Adrenal gland (tissue), 12 donors: ENCODE data around the gene ACVR1. TPM values are rescaled to one million over a fixed set of nuclear protein-coding genes. Genes with fewer than 3 reads are reported as not detected.
A peak's percentile ranks its signal among the peaks of the same experiment; 100 is the strongest.

Source experiments
- DNase-seq, 7 donors: peaks; one replicate each; pipeline ENCODE4 v3.0.0-alpha.2; 2019 to 2020
- H3K27ac ChIP-seq, 5 donors: fragments of 200-600 bp; sonication (generic) in 4 of 5; 1 replicate in 3 of 5; 2 replicates in 2 of 5; pipeline versions ENCODE4 v1.5.1 to v1.8.0; 2016 to 2020; ENCODE audit warnings: mild to moderate bottlenecking in 1 of 5
- H3K27me3 ChIP-seq: fragments of 200-600 bp; 2 replicates; pipeline ENCODE4 v1.8.0; 2021
- H3K36me3 ChIP-seq, 2 donors: fragments of 200-600 bp; replicated peaks in 1 of 2; 1 replicate in 1 of 2; 2 replicates in 1 of 2; pipeline versions ENCODE4 v1.5.1 to v1.8.0; 2018 to 2022
- H3K4me1 ChIP-seq, 2 donors: fragments of 200-600 bp; replicated peaks in 1 of 2; 1 replicate in 1 of 2; 2 replicates in 1 of 2; pipeline versions ENCODE4 v1.5.1 to v1.8.0; 2018 to 2021
- H3K4me3 ChIP-seq, 4 donors: fragments of 200-600 bp; sonication (generic) in 3 of 4; one replicate each; pipeline ENCODE4 v1.5.1; 2016 to 2018
- H3K9me3 ChIP-seq, 3 donors: fragments of 200-600 bp; sonication (generic) in 1 of 3; replicated peaks in 1 of 3; 1 replicate in 2 of 3; 2 replicates in 1 of 3; pipeline versions ENCODE4 v1.5.1 to v1.8.0; 2016 to 2021
- CTCF ChIP-seq, 6 experiments: fragments of 450-650 bp in 4 of 6; fragments of 200-600 bp in 2 of 6; sonication (generic) in 1 of 6; IDR thresholded peaks; 1 replicate in 5 of 6; 2 replicates in 1 of 6; pipeline versions ENCODE4 v1.5.1 to v1.8.0; 2016 to 2021; ENCODE audit warnings: antibody characterized with exemption in 6 of 6, mild to moderate bottlenecking in 2 of 6, moderate library complexity in 1 of 6
- POLR2A ChIP-seq, 2 donors: fragments of 450-650 bp; IDR thresholded peaks; one replicate each; pipeline ENCODE4 v1.6.1; 2017; ENCODE audit warnings: antibody characterized with exemption in 2 of 2, mild to moderate bottlenecking in 2 of 2, moderate library complexity in 1 of 2
- WGBS, 4 donors: extraction: QIAGEN DNeasy Blood & Tissue Kit in 2 of 4; methylation state at CpG; one replicate each; pipeline versions ENCODE4 v1.1.5 to v1.1.7; 2013 to 2017; 5-methylcytosine and 5-hydroxymethylcytosine counted together
- intact Hi-C, 2 donors: fragments of 100-400 bp; cut with DNase I; formaldehyde crosslinking; loops; one replicate each; pipeline versions ENCODE4 v1.14.1 to v1.15.0; 2022 to 2023
- polyA plus RNA-seq, 3 donors: library from polyadenylated mRNA; stranded (reverse); fragments of 200-250 nt in 2 of 3; fragments of 350-450 nt in 1 of 3; fragmentation: Illumina TruSeq in 1 of 3; extraction: RNeasy Lipid Tissue Mini Kit (QIAGEN cat#74804) in 1 of 3; gene quantifications; one replicate each; pipeline ENCODE4 v1.2.3, GENCODE V29; 2013 to 2014
- total RNA-seq, 9 donors: library from RNA; depleted of rRNA in 4 of 9; stranded (reverse); fragments of >200 nt in 4 of 9; fragments of 120-200 nt in 1 of 9; fragmentation: NEBNext Ultra II Directional in 1 of 9; extraction: Animal tissue kit (Norgen Biotek cat#: 25700) in 1 of 9; gene quantifications; one replicate each; pipeline versions ENCODE4 v1.1.0 to v1.2.4, GENCODE V29; 2013 to 2023
- donor health status: healthy with polysubstance abuse.
- donor health status: Bipolar disorder and iron deficiency.
- donor health status: DM: yes; HTN: yes; CAD: no.
- donor health status: DM: no; HTN: no; CAD: no.
- donor health status: DM: no; HTN: no; CAD: no.
- donor health status: DM: yes; HTN: yes; CAD: no.

The ACVR1 gene
- total and polyA plus RNA-seq, 12 donors, result 4.6 to 25.0 (median 16.0) TPM

- no peak for TF ChIP-seq CTCF (IDR thresholded peaks at IDR 0.05)
- no peak overlapping the region for H3K4me3 ChIP-seq
- no peak overlapping the region for H3K27ac ChIP-seq
- WGBS, 4 donors, result 66 to 92% (median 75%) methylated on average over 2 of the region's 2 CpGs
- H3K36me3 ChIP-seq, result no peaks in the 10 kb centered on the region
- intact Hi-C loops, result no loop called here
- DNase-seq, result no peak
- peaks cover 6 to 7% of the 10 kb centered on the region in 2 donors for H3K4me1 ChIP-seq
- no peaks in the 10 kb centered on the region for H3K27me3 ChIP-seq
- no peaks in the 10 kb centered on the region for H3K9me3 ChIP-seq
Observed at GRCh38 chr2:157900684-157901083, 24.6 kb upstream of the ACVR1 start.

GRCh38 chr2:157900203-157900602 lies 24.1 kb upstream of the ACVR1 start:
- intact Hi-C loops, result no loop called here
- Histone ChIP-seq H3K9me3 (no peaks in the 10 kb centered on the region), H3K27ac (no peak overlapping the region), H3K4me1 (peaks cover 6 to 7% of the 10 kb centered on the region in 2 donors), H3K4me3 (no peak overlapping the region), H3K36me3 (no peaks in the 10 kb centered on the region), H3K27me3 (no peaks in the 10 kb centered on the region)
- no peak for DNase-seq
- no peak for TF ChIP-seq POLR2A (IDR thresholded peaks at IDR 0.05)
- TF ChIP-seq CTCF (IDR thresholded peaks at IDR 0.05), result no peak
- WGBS, 4 donors, result 95 to 100% (median 96%) methylated on average over 2 of the region's 2 CpGs

- Histone ChIP-seq H3K36me3 (no peaks in the 10 kb centered on the region), H3K4me1 (peaks cover 6 to 7% of the 10 kb centered on the region in 2 donors), H3K27ac (no peak overlapping the region), H3K4me3 (no peak overlapping the region), H3K9me3 (no peaks in the 10 kb centered on the region), H3K27me3 (no peaks in the 10 kb centered on the region)
- 84 to 88% (median 88%) methylated on average over 7 of the region's 7 CpGs for WGBS, 4 donors
- intact Hi-C loops, result no loop called here
- no peak for DNase-seq
- no peak for TF ChIP-seq POLR2A (IDR thresholded peaks at IDR 0.05)
- no peak for TF ChIP-seq CTCF (IDR thresholded peaks at IDR 0.05)
Observed at GRCh38 chr2:157899125-157899839, 23.2 kb upstream of the ACVR1 start.

GRCh38 chr2:157898591-157898996 lies 22.5 kb upstream of the ACVR1 start:
- DNase-seq, result peak; percentile 31 to 77 (median 65)
- Histone ChIP-seq H3K36me3 (no peaks in the 10 kb centered on the region), H3K27me3 (no peaks in the 10 kb centered on the region), H3K4me1 (peaks cover 6 to 7% of the 10 kb centered on the region in 2 donors), H3K9me3 (no peaks in the 10 kb centered on the region), H3K4me3 (no peak overlapping the region), H3K27ac (no peak overlapping the region)
- no peak for TF ChIP-seq POLR2A (IDR thresholded peaks at IDR 0.05)
- no peak for TF ChIP-seq CTCF (IDR thresholded peaks at IDR 0.05)
- WGBS, 4 donors, result 30 to 41% (median 35%) methylated on average over 2 of the region's 2 CpGs
- intact Hi-C loops, result no loop called here
